Measurements from ENCODE around the gene CLEC4F. TPM values are rescaled to one million over a fixed set of nuclear protein-coding genes. Genes with fewer than 3 reads are reported as not detected.

CLEC4F gene
- total and polyA plus RNA-seq, 2 of the 13 experiments (the other 11 are each of a cell fraction or from before 2014, with no cell fraction given) = 0.12 to 0.13 TPM

DNA sequence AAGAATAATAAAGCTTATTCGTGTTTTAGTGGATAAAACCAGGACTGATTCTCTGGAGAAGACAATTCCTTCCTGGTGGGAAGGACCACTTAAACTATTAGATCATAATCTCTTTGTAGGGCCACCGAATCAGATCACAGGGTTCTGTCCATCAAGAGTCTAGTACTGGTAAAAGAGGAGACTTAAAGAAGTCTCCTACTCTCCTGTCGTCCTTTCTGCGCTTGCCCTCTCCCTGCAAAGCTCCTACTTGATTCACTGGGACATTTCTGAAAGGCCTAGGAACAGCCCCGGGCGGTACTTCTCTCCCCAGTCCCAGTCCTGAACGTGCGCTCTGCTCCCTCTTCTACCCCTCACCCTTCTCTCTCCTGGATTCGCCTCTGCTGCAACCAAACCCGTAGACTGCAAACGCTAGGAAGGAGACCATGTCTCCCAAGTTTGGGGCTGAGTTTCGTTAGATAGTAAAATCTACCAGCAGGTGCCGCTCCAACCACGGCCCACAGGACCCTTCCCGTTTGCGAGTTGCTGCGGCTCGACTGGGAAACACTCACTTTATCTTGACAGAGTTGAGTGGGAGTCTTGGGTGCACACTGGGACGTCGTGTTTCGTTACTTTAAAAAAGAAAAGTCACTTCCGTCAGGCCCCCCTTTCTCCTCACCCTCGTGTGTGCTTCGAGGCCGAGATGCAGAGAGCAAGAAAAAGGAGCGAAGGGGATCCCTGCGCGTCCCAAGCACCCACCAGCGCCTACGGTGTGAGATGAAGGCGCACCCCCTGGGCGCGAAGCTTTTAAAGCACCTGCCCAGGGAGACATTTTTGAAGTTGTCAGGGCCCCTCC lies 30.9 kb downstream of the CLEC4F start (continued):
- TF ChIP-seq SNAPC4 (CRISPR knock-in tag; IDR thresholded peaks at IDR 0.05) = no peak
- peak; percentile 95 for TF ChIP-seq RAD21 (CRISPR knock-in tag; IDR thresholded peaks at IDR 0.05)
- TF ChIP-seq, protein P1, sequence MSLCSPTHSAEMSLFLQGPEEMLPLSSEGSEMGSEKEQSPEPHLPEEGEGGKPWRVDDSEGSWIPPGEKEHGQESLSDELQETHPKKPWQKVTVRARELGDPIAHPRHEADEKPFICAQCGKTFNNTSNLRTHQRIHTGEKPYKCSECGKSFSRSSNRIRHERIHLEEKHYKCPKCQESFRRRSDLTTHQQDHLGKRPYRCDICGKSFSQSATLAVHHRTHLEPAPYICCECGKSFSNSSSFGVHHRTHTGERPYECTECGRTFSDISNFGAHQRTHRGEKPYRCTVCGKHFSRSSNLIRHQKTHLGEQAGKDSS (CRISPR knock-in tag; IDR thresholded peaks at IDR 0.05; ENCODE audit: borderline replicate concordance, low read depth) = peak; percentile 57; the same call in 1 of the 2 replicates
- TF ChIP-seq REL (CRISPR knock-in tag; conservative IDR thresholded peaks at IDR 0.05) = no peak
- TF ChIP-seq DNMT1 (CRISPR knock-in tag; IDR thresholded peaks at IDR 0.05) = no peak
- TF ChIP-seq KLF12 (CRISPR knock-in tag; IDR thresholded peaks at IDR 0.05; ENCODE audit: borderline replicate concordance) = no peak
- TF ChIP-seq, protein P2, sequence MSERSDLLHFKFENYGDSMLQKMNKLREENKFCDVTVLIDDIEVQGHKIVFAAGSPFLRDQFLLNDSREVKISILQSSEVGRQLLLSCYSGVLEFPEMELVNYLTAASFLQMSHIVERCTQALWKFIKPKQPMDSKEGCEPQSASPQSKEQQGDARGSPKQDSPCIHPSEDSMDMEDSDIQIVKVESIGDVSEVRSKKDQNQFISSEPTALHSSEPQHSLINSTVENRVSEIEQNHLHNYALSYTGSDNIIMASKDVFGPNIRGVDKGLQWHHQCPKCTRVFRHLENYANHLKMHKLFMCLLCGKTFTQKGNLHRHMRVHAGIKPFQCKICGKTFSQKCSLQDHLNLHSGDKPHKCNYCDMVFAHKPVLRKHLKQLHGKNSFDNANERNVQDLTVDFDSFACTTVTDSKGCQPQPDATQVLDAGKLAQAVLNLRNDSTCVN (CRISPR knock-in tag; IDR thresholded peaks at IDR 0.05; ENCODE audit: borderline replicate concordance) = peak; percentile 22; the same call in 1 of the 2 replicates
- TF ChIP-seq SALL2 (CRISPR knock-in tag; IDR thresholded peaks at IDR 0.05) = no peak
- no peak for TF ChIP-seq ZFP36L1 (CRISPR knock-in tag; IDR thresholded peaks at IDR 0.05)
- TF ChIP-seq MEIS1 (CRISPR knock-in tag; IDR thresholded peaks at IDR 0.05; ENCODE audit: borderline replicate concordance) = no peak
- TF ChIP-seq KAT2B (IDR thresholded peaks at IDR 0.05; ENCODE audit: borderline replicate concordance, low read depth, low read length) = no peak
- TF ChIP-seq ZNF746 (CRISPR knock-in tag; IDR thresholded peaks at IDR 0.05) = no peak
- TF ChIP-seq ELF3 (CRISPR knock-in tag; IDR thresholded peaks at IDR 0.05) = peak; percentile 63
- no peak for TF ChIP-seq ZNF256 (CRISPR knock-in tag; conservative IDR thresholded peaks at IDR 0.05)
- TF ChIP-seq ZNF556 (CRISPR knock-in tag; IDR thresholded peaks at IDR 0.05; ENCODE audit: borderline replicate concordance) = no peak; the same call in 1 of the 2 replicates
- TF ChIP-seq ZNF713 (CRISPR knock-in tag; IDR thresholded peaks at IDR 0.05) = no peak
- no peak for TF ChIP-seq ZFP37 (CRISPR knock-in tag; IDR thresholded peaks at IDR 0.05; ENCODE audit: borderline replicate concordance)
- no peak for TF ChIP-seq NR2F1 (CRISPR knock-in tag; IDR thresholded peaks at IDR 0.05)
- TF ChIP-seq ZNF747 (CRISPR knock-in tag; IDR thresholded peaks at IDR 0.05; ENCODE audit: borderline replicate concordance) = no peak
- TF ChIP-seq ZNF737 (CRISPR knock-in tag; IDR thresholded peaks at IDR 0.05; ENCODE audit: borderline replicate concordance) = no peak
- TF ChIP-seq KDM2A (CRISPR knock-in tag; IDR thresholded peaks at IDR 0.05; ENCODE audit: borderline replicate concordance, low read depth) = peak; percentile 70
- TF ChIP-seq SNAPC5 (CRISPR knock-in tag; IDR thresholded peaks at IDR 0.05; ENCODE audit: borderline replicate concordance) = no peak
- no peak for TF ChIP-seq ZNF670 (CRISPR knock-in tag; IDR thresholded peaks at IDR 0.05; ENCODE audit: borderline replicate concordance)

Data from HepG2 (cell line).